Natural killer cell (primary cell): ENCODE measurements around the gene ERF. TPM values are rescaled to one million over a fixed set of nuclear protein-coding genes. Genes with fewer than 3 reads are reported as not detected.
"Not testable (repeated sequence)": the region's sequence is repeated elsewhere in the genome, so short reads cannot be mapped to it uniquely, and the experiment has no call there.

Experiments used
- ATAC-seq, 3 donors: fragments of 150-1000 bp in 2 of 3; fragments of 200-7000 bp in 1 of 3; cut with Tn5 transposase; 1 replicate in 1 of 3; 2 replicates in 2 of 3; pipeline ENCODE4 v1.10.0; 2021; ENCODE audit warnings: mild to moderate bottlenecking in 2 of 3, moderate library complexity in 2 of 3
- DNase-seq, 2 donors: peaks; one replicate each; pipeline versions ENCODE4 v3.0.0 to v3.0.0-alpha.2; 2013 to 2021; ENCODE audit warnings: mixed read lengths in 1 of 2
- H3K27ac ChIP-seq: one replicate; pipeline ENCODE4 v1.5.1; 2013; ENCODE audit warnings: mild to moderate bottlenecking, low read length
- H3K27me3 ChIP-seq: one replicate; pipeline ENCODE4 v1.6.1; 2013; ENCODE audit warnings: low read length; ENCODE audit not compliant: control insufficient read depth, insufficient read depth
- H3K36me3 ChIP-seq: one replicate; pipeline ENCODE4 v1.6.1; 2013; ENCODE audit warnings: low read length; ENCODE audit not compliant: control insufficient read depth, insufficient read depth
- H3K4me1 ChIP-seq: one replicate; pipeline ENCODE4 v1.6.1; 2013; ENCODE audit warnings: low read length; ENCODE audit not compliant: control insufficient read depth, insufficient read depth
- H3K4me3 ChIP-seq: one replicate; pipeline ENCODE4 v1.5.1; 2013; ENCODE audit warnings: low read length
- H3K9me3 ChIP-seq: one replicate; pipeline ENCODE4 v1.6.1; 2013; ENCODE audit warnings: low read length; ENCODE audit not compliant: control insufficient read depth, insufficient read depth
- H3K27ac Mint-ChIP-seq, 2 donors: one replicate each; pipeline ENCODE4 v1.8.0; 2022; ENCODE audit warnings: mild to moderate bottlenecking in 2 of 2, mixed read lengths in 2 of 2, moderate library complexity in 1 of 2
- H3K27me3 Mint-ChIP-seq, 2 donors: one replicate each; pipeline ENCODE4 v1.8.0; 2022; ENCODE audit warnings: low read depth in 2 of 2, mixed read lengths in 2 of 2
- H3K36me3 Mint-ChIP-seq: one replicate; pipeline ENCODE4 v1.8.0; 2022; ENCODE audit warnings: mixed read lengths
- H3K4me1 Mint-ChIP-seq, 2 donors: one replicate each; pipeline ENCODE4 v1.8.0; 2022; ENCODE audit warnings: mixed read lengths in 2 of 2
- H3K4me3 Mint-ChIP-seq: one replicate; pipeline ENCODE4 v1.8.0; 2022; ENCODE audit warnings: mild to moderate bottlenecking, moderate library complexity, mixed read lengths
- H3K9me3 Mint-ChIP-seq, 2 donors: one replicate each; pipeline ENCODE4 v1.8.0; 2022; ENCODE audit warnings: mixed read lengths in 2 of 2
- WGBS: methylation state at CpG from one replicate; pipeline ENCODE4 v1.1.7; 2013; ENCODE audit warnings: missing lambda C conversion rate; ENCODE audit not compliant: insufficient coverage; 5-methylcytosine and 5-hydroxymethylcytosine counted together
- intact Hi-C: fragments of 100-400 bp; cut with micrococcal nuclease; formaldehyde crosslinking; loops from one replicate; pipeline ENCODE4 v1.14.2; 2022
- total RNA-seq, 4 donors: library from RNA; stranded (reverse); fragments of 120-200 nt in 1 of 4; gene quantifications; one replicate each; pipeline versions ENCODE4 v1.2.3 to v1.2.4, GENCODE V29; 2013 to 2022
- TF ChIP-seq, protein P1 (sequence below): fragments of 200-600 bp; IDR thresholded peaks from one replicate; pipeline ENCODE4 v1.8.0; 2022; ENCODE audit warnings: antibody characterized with exemption

The ERF gene
- total RNA-seq, 3 donors from 2014 or later (not counting 1 experiment from before 2014, with no cell fraction given): 58.3 to 115 (median 75.6) TPM

DNA sequence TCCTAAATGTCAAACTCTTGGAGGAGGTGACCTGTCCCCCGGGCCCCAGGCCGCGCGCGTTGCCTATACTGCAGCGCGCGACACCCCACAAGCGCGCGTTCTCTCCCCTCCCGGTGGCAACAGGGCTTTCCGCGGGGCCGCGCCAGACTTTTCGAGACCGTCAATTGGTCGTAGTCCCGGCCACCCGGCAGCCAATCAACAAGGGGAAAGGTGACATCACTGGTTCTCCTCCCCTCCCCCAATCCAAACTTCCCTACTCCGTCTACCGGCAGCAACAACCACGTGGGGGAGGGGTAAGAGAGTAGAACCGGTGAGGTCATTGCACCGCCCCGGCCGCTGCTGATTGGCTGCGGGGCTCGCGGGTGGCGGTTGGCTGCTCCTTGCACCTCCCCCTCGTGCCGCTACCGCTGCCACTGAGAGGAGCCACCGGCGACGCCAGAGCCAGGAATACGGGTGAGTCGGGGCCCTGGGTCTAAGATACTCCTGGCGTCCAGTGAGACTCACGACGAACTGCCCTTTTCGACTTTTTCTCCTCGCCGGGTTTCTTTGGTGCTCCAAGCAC, 13.3 kb upstream of the ERF start:
- H3K27me3 Mint-ChIP-seq: no peaks in the 10 kb centered on the region
- peak overlapping the region; percentile 84 for H3K4me3 ChIP-seq
- intact Hi-C loops: loop anchor here (1.0 kb wide), 4 partner anchors 13 to 51 kb away; partner anchors contain the start of genes DEDD2 and ERF
- WGBS: 0% methylated on average over 44 of the region's 46 CpGs
- peak; percentile 59 to 79 (median 66) for ATAC-seq
- H3K27me3 ChIP-seq: no peaks in the 10 kb centered on the region
- no peak overlapping the region for H3K27ac Mint-ChIP-seq
- DNase-seq: peak; percentile 97 to 100
- H3K27ac ChIP-seq: peak overlapping the region; percentile 98
- H3K9me3 Mint-ChIP-seq: no peaks in the 10 kb centered on the region
- H3K4me1 ChIP-seq: peaks cover 32% of the 10 kb centered on the region
- no peak overlapping the region for H3K4me3 Mint-ChIP-seq
- no peaks in the 10 kb centered on the region for H3K4me1 Mint-ChIP-seq
- TF ChIP-seq, protein P1, sequence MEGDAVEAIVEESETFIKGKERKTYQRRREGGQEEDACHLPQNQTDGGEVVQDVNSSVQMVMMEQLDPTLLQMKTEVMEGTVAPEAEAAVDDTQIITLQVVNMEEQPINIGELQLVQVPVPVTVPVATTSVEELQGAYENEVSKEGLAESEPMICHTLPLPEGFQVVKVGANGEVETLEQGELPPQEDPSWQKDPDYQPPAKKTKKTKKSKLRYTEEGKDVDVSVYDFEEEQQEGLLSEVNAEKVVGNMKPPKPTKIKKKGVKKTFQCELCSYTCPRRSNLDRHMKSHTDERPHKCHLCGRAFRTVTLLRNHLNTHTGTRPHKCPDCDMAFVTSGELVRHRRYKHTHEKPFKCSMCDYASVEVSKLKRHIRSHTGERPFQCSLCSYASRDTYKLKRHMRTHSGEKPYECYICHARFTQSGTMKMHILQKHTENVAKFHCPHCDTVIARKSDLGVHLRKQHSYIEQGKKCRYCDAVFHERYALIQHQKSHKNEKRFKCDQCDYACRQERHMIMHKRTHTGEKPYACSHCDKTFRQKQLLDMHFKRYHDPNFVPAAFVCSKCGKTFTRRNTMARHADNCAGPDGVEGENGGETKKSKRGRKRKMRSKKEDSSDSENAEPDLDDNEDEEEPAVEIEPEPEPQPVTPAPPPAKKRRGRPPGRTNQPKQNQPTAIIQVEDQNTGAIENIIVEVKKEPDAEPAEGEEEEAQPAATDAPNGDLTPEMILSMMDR: no peak
- no peaks in the 10 kb centered on the region for H3K9me3 ChIP-seq
- no peaks in the 10 kb centered on the region for H3K36me3 Mint-ChIP-seq
- peaks cover 12% of the 10 kb centered on the region for H3K36me3 ChIP-seq

DNA sequence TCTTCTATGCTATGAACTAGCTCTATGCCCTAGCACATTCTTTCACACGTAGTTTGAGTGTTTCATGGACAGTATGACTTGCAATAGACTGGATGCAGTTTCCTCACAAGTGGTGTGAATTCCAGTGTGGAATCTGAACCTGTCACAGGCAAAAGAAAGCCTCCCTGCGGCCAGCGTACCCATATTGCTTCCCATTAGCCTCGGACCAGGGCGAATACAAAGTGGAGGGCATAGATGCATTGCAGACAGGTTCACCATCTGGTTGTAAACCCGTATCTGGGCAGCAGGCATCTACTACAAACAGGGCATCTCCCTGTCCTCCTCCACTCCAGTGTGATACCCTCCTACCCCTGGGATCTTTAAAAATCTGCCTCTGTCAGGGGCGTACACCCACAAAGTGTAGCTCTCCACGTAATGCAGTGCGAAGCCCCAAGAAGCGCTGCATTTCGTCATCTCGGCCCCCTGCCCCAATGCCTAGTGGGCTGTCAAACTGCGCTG, 12.8 kb upstream of the ERF start:
- peaks cover 0 to under 1% of the 10 kb centered on the region in 2 donors for H3K27me3 Mint-ChIP-seq
- DNase-seq: no peak
- Histone ChIP-seq H3K9me3 (no peaks in the 10 kb centered on the region), H3K4me3 (peak overlapping the region; percentile 84), H3K27ac (peak overlapping the region; percentile 98), H3K4me1 (peaks cover 32% of the 10 kb centered on the region), H3K27me3 (no peaks in the 10 kb centered on the region), H3K36me3 (peaks cover 9% of the 10 kb centered on the region)
- TF ChIP-seq, protein P1: no peak
- H3K4me3 Mint-ChIP-seq: no peak overlapping the region
- no peaks in the 10 kb centered on the region for H3K36me3 Mint-ChIP-seq
- H3K27ac Mint-ChIP-seq: no peak overlapping the region
- H3K4me1 Mint-ChIP-seq: no peaks in the 10 kb centered on the region
- ATAC-seq: no peak
- 20% methylated on average over 13 of the region's 13 CpGs for WGBS
- H3K9me3 Mint-ChIP-seq: no peaks in the 10 kb centered on the region
- intact Hi-C loops: loop anchor here (1.0 kb wide), 4 partner anchors 12 to 50 kb away; partner anchors contain the start of genes DEDD2 and ERF

- H3K4me1 Mint-ChIP-seq, H3K9me3 Mint-ChIP-seq, intact Hi-C loops, DNase-seq, H3K4me3 Mint-ChIP-seq, ATAC-seq, H3K36me3 Mint-ChIP-seq, H3K27me3 Mint-ChIP-seq, H3K27ac Mint-ChIP-seq, H3K9me3 ChIP-seq, H3K4me3 ChIP-seq, H3K27me3 ChIP-seq, H3K36me3 ChIP-seq: not testable (repeated sequence)
- Histone ChIP-seq H3K27ac (peak overlapping the region; percentile 98), H3K4me1 (peaks cover 32% of the 10 kb centered on the region)
- WGBS: 93% methylated on average over 10 of the region's 25 CpGs
Observed at GRCh38 chr19:42266928-42267603, 12.1 kb upstream of the ERF start.

- H3K4me1 Mint-ChIP-seq, DNase-seq, intact Hi-C loops, ATAC-seq, H3K27me3 ChIP-seq, H3K36me3 Mint-ChIP-seq, H3K36me3 ChIP-seq, H3K4me3 ChIP-seq, H3K27ac ChIP-seq, H3K9me3 Mint-ChIP-seq, H3K27ac Mint-ChIP-seq, H3K27me3 Mint-ChIP-seq, H3K9me3 ChIP-seq, H3K4me3 Mint-ChIP-seq: not testable (repeated sequence)
- peaks cover 24% of the 10 kb centered on the region for H3K4me1 ChIP-seq
- 86% methylated on average over 2 of the region's 4 CpGs for WGBS
Observed at GRCh38 chr19:42266105-42266504, 11.2 kb upstream of the ERF start.
